SJCRH30 (cell line): Measurements from ENCODE around the gene KAT8. TPM values are rescaled to one million over a fixed set of nuclear protein-coding genes. Genes with fewer than 3 reads are reported as not detected.
"Not testable (repeated sequence)": the region's sequence is repeated elsewhere in the genome, so short reads cannot be mapped to it uniquely, and the experiment has no call there.

Source experiments
- DNase-seq, 2 experiments: peaks; one replicate each; pipeline ENCODE4 v3.0.0-alpha.2; 2015 to 2020
- H3K27ac ChIP-seq: fragments of 250-450 bp; sonication (Bioruptor Pico); 2 replicates; pipeline ENCODE4 v1.5.1; 2020; ENCODE audit warnings: mild to moderate bottlenecking, moderate library complexity
- H3K27me3 ChIP-seq: fragments of 250-450 bp; sonication (Bioruptor Pico); 2 replicates; pipeline ENCODE4 v1.5.1; 2020; ENCODE audit warnings: mild to moderate bottlenecking, moderate library complexity
- H3K36me3 ChIP-seq: fragments of 250-450 bp; sonication (Bioruptor Pico); 2 replicates; pipeline ENCODE4 v1.5.1; 2020; ENCODE audit warnings: mild to moderate bottlenecking, moderate library complexity
- H3K4me1 ChIP-seq: fragments of 250-450 bp; sonication (Bioruptor Pico); 2 replicates; pipeline ENCODE4 v1.5.1; 2020; ENCODE audit warnings: mild to moderate bottlenecking, moderate library complexity
- H3K4me3 ChIP-seq: fragments of 250-450 bp; sonication (Bioruptor Pico); 2 replicates; pipeline ENCODE4 v1.5.1; 2020; ENCODE audit warnings: mild to moderate bottlenecking, moderate library complexity
- H3K9me3 ChIP-seq: fragments of 250-450 bp; sonication (Bioruptor Pico); replicated peaks from 2 replicates; pipeline ENCODE4 v1.5.1; 2020; ENCODE audit warnings: mild to moderate bottlenecking, moderate library complexity
- total RNA-seq: library from RNA; depleted of rRNA; stranded (reverse); fragments of >200 nt; shearing (Covaris generic); gene quantifications from 2 replicates; pipeline ENCODE4 v1.2.3, GENCODE V29; 2014

Gene KAT8
- total RNA-seq, 1 experiment from 2014 or later, result 42.6 TPM

DNA sequence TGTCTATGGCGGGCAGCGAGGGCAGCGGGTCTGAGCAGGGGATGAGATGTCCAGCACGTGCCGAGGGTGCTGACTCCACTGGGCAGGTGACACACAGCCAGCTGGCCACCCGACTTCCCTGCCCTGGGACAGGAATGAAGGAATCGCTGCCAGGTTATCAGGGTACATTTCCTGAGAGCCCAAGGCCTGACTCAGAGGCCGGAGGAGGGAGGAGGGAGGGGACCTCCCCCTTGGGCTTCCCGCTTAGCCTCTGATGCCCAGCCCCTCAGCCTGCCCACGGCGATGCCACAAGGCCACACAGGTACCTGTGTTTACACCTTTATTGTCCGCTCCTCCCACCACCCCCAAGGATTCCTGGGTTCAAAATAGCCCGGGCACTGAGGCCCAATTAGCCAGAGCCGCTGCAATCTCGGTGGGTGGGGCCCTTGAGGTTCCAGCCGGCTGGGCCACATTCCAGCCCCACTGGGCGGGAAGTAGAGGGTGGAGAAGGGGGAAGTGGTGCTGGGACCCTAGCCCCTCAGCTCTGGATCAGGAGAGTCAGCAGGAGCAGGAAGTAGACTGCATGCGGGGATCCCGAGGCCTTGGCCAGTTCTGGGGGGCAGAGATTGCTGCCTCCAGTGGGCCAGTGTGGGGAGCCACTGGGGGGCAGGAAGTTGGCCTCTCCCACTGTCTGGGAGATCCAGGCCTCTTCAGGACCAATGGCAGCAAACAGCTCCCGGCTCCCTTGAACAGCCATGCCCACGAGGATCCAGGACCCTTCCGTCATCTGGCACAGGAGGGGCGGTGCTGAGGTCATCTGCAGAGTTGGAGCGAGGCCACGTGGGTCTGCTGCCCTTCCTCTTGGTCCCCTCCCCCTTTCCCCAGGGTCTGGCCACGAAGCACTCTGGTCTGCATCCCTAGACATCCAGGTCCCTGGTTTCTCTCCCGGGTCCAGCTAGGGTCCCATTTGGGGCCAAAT lies 21.4 kb downstream of the KAT8 start:
- no peaks in the 10 kb centered on the region for H3K9me3 ChIP-seq
- DNase-seq, result peak in 1 of 2 experiments; percentile 28
- H3K36me3 ChIP-seq, result no peaks in the 10 kb centered on the region
- no peak overlapping the region for H3K27ac ChIP-seq
- H3K4me1 ChIP-seq, result peaks cover 4% of the 10 kb centered on the region
- no peaks in the 10 kb centered on the region for H3K27me3 ChIP-seq
- H3K4me3 ChIP-seq, result peak overlapping the region; percentile 8; the same call in 1 of the 2 replicates

DNA sequence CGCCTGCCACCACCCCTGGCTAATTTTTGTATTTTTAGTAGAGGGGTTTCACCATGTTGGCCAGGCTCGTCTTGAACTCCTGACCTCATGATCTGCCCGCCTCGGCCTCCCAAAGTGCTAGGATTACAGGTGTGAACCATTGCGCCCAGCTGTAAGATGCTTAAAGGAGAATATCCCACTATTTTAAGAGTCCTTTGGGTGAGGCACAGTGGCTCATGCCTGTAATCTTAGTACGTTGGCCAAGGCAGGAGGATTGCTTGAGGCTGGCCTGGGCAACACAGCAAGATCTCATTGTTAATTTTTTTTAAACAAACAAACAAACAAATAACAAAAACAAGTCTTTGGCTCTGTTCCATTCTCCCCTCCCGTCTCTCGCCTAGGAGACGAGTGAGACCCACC lies 23.6 kb downstream of the KAT8 start:
- not testable (repeated sequence) for H3K4me3 ChIP-seq, DNase-seq, H3K27me3 ChIP-seq, H3K9me3 ChIP-seq, H3K27ac ChIP-seq, H3K4me1 ChIP-seq, H3K36me3 ChIP-seq

DNA sequence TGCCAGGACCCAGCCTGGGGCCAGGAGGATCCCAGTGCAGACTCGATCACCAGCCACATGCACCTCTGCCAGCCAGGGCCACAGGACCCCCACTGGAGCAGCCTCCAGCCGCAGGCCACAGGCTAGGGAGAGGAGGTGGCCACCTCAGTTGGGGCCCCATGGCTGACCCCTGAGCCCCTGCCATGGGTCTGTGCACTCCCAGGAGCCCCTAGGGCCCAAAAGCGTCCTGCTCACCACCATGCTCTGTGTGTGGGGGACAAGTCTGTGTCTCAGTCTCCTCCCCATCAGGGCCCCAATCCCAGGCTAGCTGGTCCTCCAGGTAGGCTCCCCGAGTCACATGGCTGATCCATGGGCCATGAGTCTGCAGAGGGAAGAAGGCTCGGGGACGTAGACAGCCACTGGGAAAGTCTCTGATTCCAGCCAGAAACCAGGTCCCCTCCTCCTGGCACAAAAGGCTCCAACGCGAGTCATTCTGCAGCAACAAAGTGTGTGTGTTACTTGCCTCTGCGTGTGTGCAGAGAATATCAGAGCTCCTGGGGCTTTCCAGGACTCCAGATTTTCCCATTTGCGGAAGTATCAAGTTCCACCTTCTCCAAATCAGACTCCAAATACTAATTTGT lies 24.1 kb downstream of the KAT8 start:
- no peaks in the 10 kb centered on the region for H3K36me3 ChIP-seq
- H3K27me3 ChIP-seq, result no peaks in the 10 kb centered on the region
- DNase-seq, result no peak
- H3K4me1 ChIP-seq, result peaks cover 4% of the 10 kb centered on the region
- H3K27ac ChIP-seq, result no peak overlapping the region
- peak overlapping the region; percentile 49 for H3K4me3 ChIP-seq
- H3K9me3 ChIP-seq, result no peaks in the 10 kb centered on the region

GRCh38 chr16:31142109-31143010 lies 24.9 kb downstream of the KAT8 start:
- Histone ChIP-seq H3K9me3 (no peaks in the 10 kb centered on the region), H3K27me3 (no peaks in the 10 kb centered on the region), H3K4me1 (peaks cover 4% of the 10 kb centered on the region), H3K27ac (no peak overlapping the region), H3K4me3 (peak overlapping the region; percentile 57), H3K36me3 (no peaks in the 10 kb centered on the region)
- DNase-seq, result peak; percentile 99

GRCh38 chr16:31143011-31143693 lies 25.7 kb downstream of the KAT8 start:
- H3K4me3 ChIP-seq, result peak overlapping the region; percentile 57; the same call in 1 of the 2 replicates
- DNase-seq, result no peak
- peaks cover 4% of the 10 kb centered on the region for H3K4me1 ChIP-seq
- no peaks in the 10 kb centered on the region for H3K9me3 ChIP-seq
- no peaks in the 10 kb centered on the region for H3K27me3 ChIP-seq
- no peak overlapping the region for H3K27ac ChIP-seq
- H3K36me3 ChIP-seq, result no peaks in the 10 kb centered on the region

- Histone ChIP-seq H3K36me3 (no peaks in the 10 kb centered on the region), H3K4me1 (peaks cover 4% of the 10 kb centered on the region), H3K4me3 (no peak overlapping the region), H3K27ac (no peak overlapping the region), H3K27me3 (no peaks in the 10 kb centered on the region), H3K9me3 (no peaks in the 10 kb centered on the region)
- DNase-seq, result no peak
Measured at GRCh38 chr16:31143694-31144148, 26.3 kb downstream of the KAT8 start.

GRCh38 chr16:31144418-31144817 lies 27.0 kb downstream of the KAT8 start:
- DNase-seq, result not testable (repeated sequence)

DNA sequence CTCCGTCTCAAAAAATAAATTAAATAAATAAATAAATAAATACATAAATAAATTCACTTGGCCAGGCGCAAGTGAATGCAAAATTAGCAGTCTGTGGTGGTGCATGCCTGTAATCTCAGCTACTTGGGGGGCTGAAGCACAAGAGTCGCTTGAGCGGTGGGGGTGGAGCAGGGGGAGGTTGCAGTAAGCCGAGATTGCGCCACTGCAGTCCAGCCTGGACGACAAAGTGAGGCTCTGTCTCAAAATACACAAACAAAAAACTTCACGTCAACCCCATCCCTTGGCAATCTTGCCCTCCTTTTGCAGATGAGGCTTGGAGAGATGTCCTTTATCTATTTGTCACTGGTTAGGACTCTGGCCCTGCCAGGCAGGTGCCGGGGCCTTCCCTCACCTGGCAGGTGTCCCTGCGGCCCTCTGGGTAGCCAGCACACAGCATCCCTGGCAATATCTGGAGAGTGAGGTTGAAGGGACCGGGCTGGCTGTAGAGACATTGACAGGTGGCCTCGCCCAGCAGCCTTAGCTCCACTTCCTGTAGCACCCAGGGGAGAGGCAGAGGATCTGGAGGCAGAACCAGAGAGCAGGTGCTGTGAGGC lies 28.0 kb downstream of the KAT8 start:
- Histone ChIP-seq H3K4me3 (no peak overlapping the region), H3K27me3 (no peaks in the 10 kb centered on the region), H3K9me3 (no peaks in the 10 kb centered on the region), H3K36me3 (no peaks in the 10 kb centered on the region), H3K27ac (no peak overlapping the region), H3K4me1 (peaks cover 4% of the 10 kb centered on the region)
- DNase-seq, result no peak

More at GRCh38 chr16:31144418-31144817, 27.0 kb downstream of the KAT8 start:
- not testable (repeated sequence) for H3K27me3 ChIP-seq, H3K4me1 ChIP-seq, H3K27ac ChIP-seq, H3K4me3 ChIP-seq, H3K36me3 ChIP-seq, H3K9me3 ChIP-seq

DNA sequence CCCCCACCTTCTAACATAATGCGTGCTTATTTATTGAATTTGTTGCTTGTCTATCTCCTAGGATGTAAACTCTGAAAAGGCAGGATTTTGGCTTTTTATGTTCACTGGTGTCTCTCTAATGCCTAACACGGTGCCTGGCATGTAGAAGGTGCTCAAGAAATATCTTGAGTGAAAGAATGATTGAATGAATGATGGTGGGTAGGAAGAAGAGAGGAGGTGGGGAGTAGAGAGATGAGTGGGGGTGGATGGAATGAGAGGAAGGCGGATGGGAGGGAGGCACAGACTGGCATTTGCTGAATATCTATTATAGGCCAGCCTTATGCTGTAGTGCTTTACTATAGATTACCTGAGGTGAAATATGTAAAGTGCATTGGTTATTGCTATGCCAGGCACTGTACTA lies 30.1 kb downstream of the KAT8 start:
- Histone ChIP-seq H3K4me1 (no peaks in the 10 kb centered on the region), H3K4me3 (no peak overlapping the region), H3K9me3 (no peaks in the 10 kb centered on the region), H3K27ac (no peak overlapping the region), H3K27me3 (no peaks in the 10 kb centered on the region; the same call in 1 of the 2 replicates), H3K36me3 (no peaks in the 10 kb centered on the region)
- DNase-seq, result no peak

- Histone ChIP-seq H3K36me3 (no peaks in the 10 kb centered on the region), H3K27me3 (no peaks in the 10 kb centered on the region; the same call in 1 of the 2 replicates), H3K9me3 (no peaks in the 10 kb centered on the region), H3K27ac (no peak overlapping the region), H3K4me1 (no peaks in the 10 kb centered on the region), H3K4me3 (no peak overlapping the region)
- no peak for DNase-seq
Measured at GRCh38 chr16:31148281-31148728, 30.8 kb downstream of the KAT8 start.

DNA sequence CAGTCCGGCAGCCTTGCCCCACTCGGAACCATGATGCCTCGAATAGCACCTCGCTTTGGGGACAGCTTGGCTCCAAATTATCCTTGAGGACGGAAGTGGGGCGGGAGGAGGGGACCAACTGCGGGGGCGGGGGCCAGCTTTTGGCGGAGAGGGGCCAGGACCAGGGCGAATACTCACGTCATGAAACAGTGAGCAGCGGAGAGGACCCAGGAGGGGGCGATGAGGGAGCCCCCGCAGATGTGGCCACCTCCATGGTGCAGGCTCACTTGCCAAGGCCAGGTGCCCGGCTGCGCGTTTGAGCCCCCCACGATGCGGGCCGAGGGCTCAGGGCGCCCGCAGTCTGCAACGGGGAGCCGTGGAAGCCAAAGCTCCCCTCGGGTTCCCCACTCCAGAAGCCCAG lies 31.4 kb downstream of the KAT8 start:
- Histone ChIP-seq H3K27ac (no peak overlapping the region), H3K4me3 (no peak overlapping the region), H3K36me3 (no peaks in the 10 kb centered on the region), H3K9me3 (no peaks in the 10 kb centered on the region), H3K27me3 (no peaks in the 10 kb centered on the region; the same call in 1 of the 2 replicates), H3K4me1 (no peaks in the 10 kb centered on the region)
- DNase-seq, result no peak

- no peaks in the 10 kb centered on the region for H3K4me1 ChIP-seq
- H3K36me3 ChIP-seq, result no peaks in the 10 kb centered on the region
- DNase-seq, result no peak
- no peaks in the 10 kb centered on the region; the same call in 1 of the 2 replicates for H3K27me3 ChIP-seq
- H3K27ac ChIP-seq, result no peak overlapping the region
- H3K9me3 ChIP-seq, result no peaks in the 10 kb centered on the region
- no peak overlapping the region for H3K4me3 ChIP-seq
Measured at GRCh38 chr16:31149332-31149731, 31.9 kb downstream of the KAT8 start.

- H3K4me3 ChIP-seq, result no peak within 1 kb of the TSS
Measured at GRCh38 chr16:31149894-31150890, 32.7 kb downstream of the KAT8 start, which contains the start of gene PRSS36. PRSS36 (minus strand) TSS chr16:31150066; CDS start chr16:31150035, 31 bp downstream.

More at GRCh38 chr16:31149894-31150890, 32.7 kb downstream of the KAT8 start, which contains the start of gene PRSS36:
- H3K36me3 ChIP-seq, result no peaks in the 10 kb centered on the region
- H3K9me3 ChIP-seq, result no peaks in the 10 kb centered on the region
- H3K27ac ChIP-seq, result no peak within 1 kb of the TSS
- H3K4me1 ChIP-seq, result no peaks in the 10 kb centered on the region
- no peak for DNase-seq
- no peaks in the 10 kb centered on the region; the same call in 1 of the 2 replicates for H3K27me3 ChIP-seq
